HG02840 (cell line): ENCODE data around the gene AGBL4.
"Not testable (repeated sequence)": the region's sequence is repeated elsewhere in the genome, so short reads cannot be mapped to it uniquely, and the experiment has no call there.

Source experiments
- ATAC-seq: cut with Tn5 transposase; IDR thresholded peaks from one replicate; pipeline ENCODE4 v1.9.1; 2021; ENCODE audit warnings: mild to moderate bottlenecking, moderate library complexity, moderate number of reproducible peaks; ENCODE audit not compliant: unreplicated experiment, low FRiP score

Gene AGBL4

DNA sequence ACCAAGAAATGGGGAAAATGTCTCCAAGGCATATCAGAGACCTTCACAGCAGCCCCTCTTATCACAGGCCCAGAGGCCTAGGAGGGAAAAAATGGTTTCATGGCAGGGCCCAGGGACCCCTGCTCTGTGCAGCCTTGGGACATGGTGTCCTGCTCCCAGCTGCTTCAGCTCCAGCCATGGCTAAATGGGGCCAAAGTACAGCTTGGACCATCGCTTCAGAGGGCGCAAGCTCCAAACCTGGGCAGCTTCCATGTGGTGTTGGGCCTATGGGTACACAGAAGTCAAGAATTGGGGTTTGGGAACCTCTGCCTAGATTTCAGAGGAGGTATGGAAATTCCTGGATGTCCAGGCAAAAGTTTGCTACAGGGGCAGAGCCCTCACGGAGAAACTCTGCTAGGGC lies 964.7 kb downstream of the AGBL4 start:
- no peak for ATAC-seq

DNA sequence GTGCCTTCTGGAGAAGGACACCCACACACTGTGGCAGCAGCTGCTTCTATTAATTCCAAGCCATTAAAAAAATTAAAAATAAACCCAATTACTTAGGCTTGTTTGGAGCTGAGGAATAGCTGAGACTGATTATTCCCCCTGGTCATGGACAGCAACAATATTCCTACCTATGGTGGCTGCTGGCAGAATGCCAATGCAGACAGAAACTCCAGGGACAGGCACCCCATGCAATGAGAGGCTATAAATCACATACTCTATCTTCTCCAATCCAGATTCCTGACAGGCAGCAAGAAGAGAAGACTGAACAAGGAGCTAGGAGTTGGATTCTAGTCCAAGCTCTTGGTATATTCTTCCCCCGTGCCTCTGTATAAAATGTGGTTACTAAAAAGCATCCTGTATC lies 971.7 kb downstream of the AGBL4 start:
- no peak for ATAC-seq

DNA sequence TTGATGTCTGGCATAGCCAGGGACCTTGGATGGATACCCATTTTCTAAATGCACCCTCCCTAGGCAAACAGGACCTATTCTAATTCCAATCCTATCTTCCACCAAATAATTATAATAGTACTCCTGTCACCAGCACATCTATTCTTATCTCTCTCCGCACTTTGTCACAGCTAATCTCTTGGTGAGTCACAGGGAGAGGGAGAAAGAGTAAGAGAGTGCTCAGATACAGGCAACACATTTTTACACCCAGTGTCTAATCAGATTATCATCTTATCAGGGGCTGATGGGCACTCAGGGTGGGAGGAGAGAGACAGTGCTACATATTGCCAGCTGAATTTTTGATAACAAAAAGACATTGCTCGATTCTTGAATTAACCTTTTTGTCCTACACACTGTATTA lies 972.1 kb downstream of the AGBL4 start:
- no peak for ATAC-seq

DNA sequence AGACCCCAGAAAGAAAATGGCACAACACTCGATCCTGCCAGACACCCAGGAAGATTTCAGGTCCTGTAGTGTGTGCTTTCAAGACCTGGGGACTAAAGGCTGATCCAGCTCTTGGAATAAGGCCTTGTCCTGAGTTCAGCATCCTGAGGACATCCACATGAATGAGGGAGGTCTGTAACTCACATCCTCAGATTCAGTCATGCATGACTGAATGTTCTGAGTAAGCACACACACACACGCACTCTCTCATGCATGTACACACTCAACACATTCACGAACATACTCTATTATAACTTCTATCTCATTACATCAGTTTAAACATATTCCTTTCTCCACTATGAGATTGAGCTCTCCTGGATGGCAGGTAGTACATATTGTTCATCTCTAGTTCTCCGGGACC lies 973.7 kb downstream of the AGBL4 start:
- no peak for ATAC-seq

DNA sequence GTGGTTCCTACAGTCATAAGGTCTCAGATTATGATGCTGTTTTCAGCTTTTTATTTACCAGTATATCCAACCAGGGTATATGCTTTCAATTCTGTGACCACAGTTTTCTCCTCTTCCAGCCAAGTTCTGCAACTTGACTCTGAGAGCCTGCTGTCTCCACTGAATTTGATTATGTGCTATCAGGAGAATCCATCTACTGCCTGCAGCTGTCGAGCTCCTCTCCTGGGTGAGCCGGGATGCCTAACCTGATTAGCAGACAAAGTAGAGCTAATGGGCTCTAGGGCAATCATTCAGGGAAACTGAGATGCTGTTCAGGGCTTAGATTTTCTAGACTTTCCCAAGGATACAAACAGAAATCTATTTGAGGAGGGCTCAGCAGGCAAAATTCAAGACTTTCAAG lies 975.6 kb downstream of the AGBL4 start:
- no peak for ATAC-seq

DNA sequence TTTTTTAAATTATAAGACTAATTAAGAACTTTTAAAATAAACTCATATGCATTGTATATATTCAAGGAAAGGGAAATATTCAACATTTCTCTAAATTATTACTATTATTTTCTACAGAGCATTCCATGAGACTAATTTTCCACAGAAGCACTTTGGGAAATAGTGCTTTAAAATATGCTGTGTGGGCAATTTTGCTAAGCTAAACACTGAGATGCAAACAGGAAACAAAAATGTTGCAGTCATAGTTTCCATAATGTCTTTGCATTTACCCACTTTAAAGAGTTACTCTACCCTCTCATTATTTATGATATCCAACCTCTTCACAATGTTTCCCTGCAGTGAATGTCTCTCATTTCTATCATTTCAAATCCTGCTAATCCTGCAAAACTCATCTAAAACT lies 977.4 kb downstream of the AGBL4 start:
- no peak for ATAC-seq

DNA sequence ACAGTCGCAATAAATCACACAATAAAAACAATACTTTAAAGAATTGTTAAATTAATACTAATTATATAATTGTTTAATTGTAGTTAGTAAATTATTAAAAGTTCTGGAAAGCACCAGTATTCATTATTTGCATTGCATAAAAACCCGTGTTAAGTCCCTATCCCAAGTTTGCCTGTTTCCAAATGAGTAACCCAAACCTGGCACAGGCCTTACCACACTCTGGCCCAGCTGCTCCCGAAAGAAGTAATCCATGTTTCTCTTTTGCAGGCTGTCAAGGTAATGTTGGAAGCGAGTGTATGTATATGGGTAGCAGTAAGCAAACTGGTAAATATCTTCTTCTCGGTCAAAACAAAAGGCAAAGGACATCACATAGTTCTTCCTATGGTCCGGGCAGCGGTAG lies 978.4 kb downstream of the AGBL4 start:
- ATAC-seq = no peak

DNA sequence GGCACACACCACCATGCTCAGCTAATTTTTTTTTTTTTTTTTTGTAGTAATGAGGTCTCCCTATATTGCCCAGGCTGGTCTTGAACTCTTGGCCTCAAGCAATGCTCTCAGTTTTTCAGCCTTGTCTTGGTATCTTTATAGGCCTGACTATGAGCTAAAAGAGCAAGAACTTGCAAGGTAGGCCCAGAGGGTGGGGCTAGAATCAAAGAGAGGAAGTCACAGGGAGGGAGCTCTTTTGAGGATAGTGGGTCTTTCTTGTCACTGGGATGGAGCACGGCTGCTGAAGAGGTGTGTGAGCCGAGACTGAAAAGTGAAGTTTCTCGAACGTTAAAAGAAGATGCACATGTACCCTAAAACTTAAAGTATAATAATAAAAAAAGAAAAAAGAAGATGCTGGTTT lies 987.1 kb downstream of the AGBL4 start:
- ATAC-seq = no peak

DNA sequence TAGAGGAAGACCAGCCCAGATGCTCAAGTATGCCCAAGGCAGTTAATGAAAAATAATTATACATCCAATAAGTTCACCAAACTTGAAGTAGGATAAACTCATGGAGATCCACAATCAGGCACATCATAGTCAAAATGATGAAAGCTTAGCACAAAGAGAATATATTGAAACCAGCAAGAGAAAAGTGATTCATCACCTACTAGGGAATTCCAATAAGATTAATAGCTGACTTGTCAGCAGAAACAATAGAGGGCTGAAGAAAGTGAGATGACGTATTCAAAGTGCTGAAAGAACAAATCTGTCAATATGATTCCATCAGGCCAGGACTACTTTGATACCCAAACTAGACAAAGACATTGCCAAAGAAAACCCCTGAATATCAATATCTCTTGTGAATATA lies 995.4 kb downstream of the AGBL4 start:
- ATAC-seq = no peak

DNA sequence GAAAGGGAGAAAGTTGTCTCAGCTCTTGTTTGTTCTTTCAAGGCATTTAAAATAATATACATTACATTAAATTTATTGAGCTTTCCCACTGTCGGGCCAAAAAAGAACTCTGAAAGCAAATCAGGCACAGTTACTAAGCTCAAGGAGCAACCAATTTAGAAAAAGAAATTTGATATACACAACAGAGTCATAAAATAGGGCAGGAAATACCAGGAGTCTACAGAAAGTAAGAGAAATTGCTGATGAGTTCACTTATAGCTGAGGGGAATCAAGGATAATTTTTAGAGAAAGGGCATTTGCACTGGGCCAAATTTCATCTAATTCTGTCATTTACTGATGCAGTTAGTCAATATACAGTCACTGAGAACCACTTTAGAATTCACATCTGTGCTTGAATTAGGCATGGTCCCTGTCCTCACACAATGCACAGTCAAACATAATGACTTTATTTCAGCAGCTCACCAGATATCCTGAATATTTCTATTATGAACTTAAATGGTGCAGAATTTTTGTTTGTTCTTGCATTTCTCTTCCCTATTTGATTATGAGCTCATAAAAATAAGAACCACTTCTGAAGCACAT lies 997.4 kb downstream of the AGBL4 start:
- ATAC-seq = no peak

DNA sequence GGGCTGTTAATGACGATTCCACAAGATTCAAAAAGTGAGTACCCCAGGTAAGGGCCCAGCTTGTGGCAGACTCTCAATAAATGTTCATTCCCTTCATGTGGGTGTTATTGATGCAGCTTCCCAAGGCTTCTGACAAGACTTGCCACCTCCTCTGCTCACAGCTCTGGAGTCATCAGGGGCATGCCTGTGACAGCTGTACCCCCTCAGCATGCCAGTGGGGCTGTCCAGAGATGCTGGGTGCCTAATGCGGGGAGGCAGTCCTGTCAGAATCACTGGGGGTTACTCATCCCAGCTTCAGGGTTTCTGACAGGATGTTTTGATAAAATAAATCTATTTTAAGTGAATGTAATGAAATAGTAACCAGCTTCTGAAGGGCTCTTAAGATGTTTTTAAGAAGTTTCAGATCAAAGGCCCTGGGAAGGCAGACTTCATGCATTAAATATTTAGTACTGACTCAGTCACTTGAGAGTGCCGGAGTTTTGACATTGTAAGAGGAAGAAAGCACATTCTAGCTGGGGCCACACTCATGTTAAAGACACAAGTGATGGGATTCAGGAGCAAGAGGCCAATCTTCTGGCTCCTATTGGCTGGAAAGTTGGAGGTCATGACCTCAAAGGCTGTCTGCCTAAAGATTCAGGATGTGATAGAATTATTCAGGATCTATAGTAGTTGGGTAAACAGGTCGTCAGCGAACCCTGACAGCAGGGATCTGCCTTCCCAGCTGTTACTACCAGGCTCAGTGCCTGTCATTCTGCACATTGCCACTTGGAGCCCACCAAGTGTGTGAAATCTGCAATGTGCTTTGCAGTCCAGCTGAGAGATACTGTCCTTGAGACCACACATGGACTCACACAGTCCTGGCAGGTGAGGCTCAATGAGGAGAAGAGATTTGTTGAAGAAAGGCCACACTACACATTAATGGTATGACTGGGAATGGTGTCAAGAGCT lies 1007.5 kb downstream of the AGBL4 start:
- ATAC-seq = no peak

DNA sequence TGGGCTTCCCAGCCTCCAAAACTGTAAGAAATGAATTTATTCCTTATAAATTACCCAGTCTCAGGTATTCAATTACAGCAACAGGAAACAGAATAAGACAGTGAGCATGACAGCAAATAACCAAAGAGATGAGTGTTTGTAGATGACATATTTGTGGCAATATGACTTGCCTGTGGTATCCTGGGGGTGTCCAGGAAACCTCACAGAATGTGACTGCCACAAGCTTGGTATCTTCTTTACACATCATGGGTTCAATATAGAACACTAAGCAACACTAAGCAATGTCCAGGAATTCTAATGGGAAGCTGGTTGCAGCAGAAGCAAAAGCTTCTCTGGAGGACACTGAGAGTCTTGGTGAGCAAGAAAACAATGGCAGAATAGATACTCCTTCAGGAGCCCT lies 1010.7 kb downstream of the AGBL4 start:
- no peak for ATAC-seq

DNA sequence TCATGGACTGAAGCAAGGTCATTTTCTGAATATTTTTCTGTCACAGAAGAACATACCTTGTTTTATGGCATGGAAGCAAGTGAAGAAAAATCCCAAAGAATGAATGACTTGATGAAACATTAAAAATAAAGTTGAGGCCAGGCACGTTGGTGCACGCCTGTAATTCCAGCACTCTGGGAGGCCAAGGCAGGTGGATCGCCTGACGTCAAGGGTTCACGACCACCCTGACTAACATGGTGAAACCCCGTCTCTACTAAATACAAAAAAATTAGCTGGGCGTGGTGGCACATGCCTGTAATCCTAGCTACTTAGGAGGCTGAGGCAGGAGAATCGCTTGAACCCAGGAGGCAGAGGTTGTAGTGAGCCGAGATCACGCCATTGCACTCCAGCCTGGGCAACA lies 1020.8 kb downstream of the AGBL4 start:
- not testable (repeated sequence) for ATAC-seq

DNA sequence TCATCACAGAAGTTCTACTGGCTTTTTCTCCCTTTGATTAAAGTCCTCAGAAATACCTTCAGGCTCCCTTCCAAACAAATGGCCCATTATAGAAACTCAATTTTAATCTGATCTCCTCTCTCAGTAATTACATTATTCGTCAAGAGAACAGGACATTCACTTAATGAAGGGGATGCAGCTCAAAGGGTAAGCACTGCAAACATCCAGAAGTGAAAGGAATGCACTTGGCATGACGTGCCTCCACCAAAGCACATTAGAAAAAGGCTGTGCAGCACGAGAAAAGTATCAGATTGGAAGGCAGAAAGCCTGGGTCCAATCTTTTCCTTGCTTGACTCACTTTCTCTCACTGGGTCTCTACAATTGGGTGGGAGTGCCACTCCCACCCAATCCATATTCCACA lies 1024.4 kb downstream of the AGBL4 start:
- ATAC-seq = no peak

DNA sequence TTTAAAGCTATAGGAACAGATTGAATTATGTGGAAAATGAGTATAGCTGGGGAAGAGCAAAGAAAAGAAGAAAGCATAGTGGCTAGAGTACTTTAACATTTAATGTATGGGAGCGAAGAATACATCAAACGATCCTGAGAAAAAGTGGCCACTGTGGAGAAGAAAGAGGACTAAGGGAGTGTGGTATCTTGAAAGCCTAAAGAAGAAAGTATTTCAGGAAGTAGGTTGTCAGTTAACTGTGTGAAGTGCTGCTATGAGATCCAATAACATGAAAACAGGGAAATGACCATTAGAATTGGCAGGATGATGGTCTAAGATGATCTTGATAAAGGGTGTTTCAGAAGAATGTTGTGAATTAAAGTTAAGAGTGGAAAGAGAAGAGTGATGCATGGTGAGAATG lies 1027.4 kb downstream of the AGBL4 start:
- no peak for ATAC-seq

DNA sequence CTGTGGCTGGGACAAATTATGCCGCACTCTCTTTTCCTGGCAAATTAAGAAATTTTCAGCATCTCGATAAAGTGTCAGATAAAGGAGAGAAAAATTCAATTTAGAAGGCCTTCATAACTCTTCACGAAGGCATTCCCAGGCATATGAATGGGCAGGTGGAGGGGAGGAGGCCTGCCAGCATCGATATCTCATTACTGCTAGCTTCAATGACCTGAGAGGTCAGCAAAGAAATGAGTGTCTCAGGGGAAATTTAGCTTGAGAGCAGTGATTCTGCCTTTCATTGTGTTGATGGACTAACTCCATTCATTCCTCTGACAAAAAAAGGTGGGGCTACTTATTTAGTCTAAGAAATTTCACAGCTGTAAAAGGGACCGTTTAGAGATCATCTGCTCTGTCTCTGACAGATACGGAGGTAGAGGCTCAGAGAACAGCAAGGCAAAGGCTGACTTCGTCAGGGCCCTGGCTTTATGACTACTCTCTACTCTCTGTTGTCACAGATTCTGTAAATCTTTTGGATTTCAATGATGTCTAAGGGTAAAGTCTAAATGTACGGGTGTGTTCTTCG lies 1035.0 kb downstream of the AGBL4 start:
- no peak for ATAC-seq

DNA sequence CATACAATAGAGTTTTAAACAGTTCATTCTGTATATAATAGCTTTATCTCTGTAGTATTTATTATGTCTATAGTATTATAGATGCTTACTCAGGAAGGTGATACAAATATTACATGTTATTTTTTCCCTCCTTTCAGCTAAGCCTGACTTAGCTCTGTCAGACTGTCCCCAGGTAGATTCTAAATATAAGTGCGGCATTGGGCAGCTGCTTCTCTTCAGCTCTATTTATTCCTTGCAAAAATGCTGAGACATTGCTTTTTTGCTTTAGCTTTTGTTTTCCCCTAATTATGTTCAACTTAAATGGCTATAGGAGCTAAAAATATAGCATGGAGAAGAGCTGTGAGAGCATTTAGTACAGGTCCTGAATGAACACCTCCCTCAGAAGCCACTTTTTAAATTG lies 1043.8 kb downstream of the AGBL4 start:
- ATAC-seq = no peak

DNA sequence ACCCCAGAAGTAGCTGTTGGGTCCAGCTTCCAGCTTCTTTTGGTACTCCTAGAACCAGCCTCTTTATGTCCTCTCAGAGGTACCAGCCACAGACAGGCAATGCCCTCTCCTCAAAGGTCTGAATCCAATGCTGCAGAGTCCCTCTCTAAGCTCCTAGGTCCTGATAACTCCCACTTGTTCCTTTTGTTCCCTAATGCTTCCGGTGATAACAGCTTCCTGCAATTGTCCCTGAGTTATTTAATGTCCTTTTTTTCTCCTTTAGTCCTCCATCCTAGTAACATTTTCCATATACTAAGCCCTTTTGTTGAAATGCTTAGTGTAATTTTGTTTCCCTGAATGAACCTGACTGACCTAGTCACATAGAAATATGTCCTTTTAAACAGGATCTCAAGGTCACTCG lies 1045.3 kb downstream of the AGBL4 start:
- no peak for ATAC-seq

DNA sequence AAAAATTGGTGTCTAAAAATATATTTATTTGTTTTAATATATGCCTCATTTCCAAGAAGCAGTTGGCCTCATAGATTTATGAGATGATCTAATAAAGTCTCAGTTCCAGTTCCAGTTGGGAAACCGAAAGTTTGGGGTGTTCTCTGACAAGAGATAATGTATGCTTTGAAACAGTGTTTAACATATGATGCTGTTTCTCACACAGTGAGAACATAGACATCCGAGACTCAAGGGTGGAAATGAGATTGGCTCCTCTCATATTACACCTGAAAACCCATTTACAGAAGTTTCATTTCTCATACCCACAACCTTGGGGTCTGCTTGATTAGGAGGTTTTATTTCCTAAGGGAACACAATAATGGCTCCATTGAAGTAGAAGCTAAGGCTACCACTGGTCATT lies 1046.5 kb downstream of the AGBL4 start:
- no peak for ATAC-seq

DNA sequence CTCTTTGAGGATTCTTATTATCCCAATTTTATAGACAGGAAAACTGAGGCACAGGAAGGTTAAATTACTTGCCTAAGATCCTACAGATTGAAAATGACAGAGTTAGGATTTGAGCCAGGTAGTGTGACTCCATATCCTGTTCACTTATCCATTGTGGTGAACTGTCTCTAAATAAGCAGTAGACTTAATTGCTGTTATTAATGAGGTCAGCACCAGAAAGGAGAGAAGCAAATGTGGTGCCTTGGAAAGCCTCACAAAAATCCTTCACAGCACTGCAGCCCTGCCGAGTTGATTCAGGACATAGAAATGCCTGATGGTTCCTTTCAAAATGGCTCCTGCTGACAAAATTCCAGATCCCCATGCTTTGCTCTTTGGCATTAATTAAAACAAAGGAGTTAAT lies 1053.8 kb downstream of the AGBL4 start:
- no peak for ATAC-seq

DNA sequence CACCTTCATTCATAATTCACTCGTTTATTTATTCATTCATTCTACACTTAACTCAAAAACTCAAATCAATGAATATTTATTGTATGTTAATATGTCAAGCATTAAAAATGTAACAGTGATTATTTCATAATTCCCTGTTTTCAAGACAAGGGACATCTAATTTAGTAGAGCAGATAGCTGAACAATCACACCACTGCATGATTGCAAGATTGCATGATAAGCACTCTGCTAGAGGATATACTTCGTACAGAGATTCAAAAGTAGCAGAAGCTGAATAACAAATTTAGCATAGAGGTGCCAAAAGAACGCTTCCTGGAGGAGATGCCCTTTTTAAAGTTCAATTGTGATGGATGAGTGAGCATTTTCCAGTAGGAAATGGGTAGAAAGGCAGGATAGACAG lies 1056.4 kb downstream of the AGBL4 start:
- no peak for ATAC-seq

DNA sequence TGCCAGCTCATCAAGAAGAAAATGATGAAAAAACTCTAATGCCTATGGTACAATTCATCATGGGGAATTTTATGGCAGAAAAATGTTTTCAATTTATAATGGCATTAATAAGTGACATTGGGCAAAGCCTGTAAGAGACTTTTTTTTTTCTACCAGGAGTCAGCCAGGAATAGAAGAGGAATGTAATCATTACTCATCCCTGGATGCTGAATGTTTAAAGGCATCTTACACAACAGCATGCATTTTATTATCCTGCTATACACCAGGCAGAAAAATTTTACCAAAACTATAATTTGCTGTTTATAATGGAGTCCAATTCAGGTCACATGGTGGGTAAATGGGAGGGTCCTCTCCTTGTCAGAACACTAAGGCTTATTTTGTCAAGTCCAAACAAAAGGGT lies 1057.2 kb downstream of the AGBL4 start:
- ATAC-seq = no peak
